Measurements from ENCODE around the gene NOS2. TPM values are rescaled to one million over a fixed set of nuclear protein-coding genes. Genes with fewer than 3 reads are reported as not detected.

The NOS2 gene
- total and polyA plus RNA-seq, 7 donors: 0.16 to 94.0 (median 2.2) TPM; not detected in 1

DNA sequence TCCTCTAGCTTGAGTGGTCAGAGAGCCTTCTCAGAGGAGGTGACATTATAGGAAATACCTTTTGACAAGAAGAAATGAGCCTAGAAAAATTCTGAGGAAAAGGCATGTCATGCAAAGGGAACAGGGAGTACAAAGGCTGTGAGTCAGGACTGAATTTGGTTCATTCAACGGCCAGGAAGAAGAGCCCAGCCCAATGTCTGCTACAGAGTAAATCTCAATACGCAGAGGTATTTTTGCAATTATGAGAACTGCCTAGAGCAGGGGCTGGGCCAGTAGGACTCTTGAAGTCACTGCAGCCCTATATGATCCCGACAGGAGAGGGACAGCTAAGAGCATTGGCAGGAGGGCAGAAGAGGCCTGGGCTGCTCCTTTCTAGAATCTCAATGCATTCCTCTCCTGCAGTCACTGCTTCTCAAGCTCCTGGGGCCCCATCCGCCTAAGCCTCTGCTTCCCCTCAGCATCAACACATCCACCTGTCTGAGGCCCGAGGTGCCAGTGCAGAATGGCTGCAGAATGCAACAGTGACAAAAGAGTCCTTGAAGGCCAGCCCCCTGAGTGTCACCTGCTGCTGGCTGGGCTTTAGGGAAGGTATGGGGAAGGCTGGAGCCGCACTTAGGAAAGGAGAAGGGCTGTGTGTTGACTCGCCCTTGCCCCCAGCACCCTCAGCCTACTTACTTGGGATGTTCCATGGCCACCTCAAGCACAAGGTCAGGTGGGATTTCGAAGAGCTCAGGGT is 20.1 kb downstream of the NOS2 start:
- Histone ChIP-seq H3K36me3 (no peaks in the 10 kb centered on the region), H3K9me3 (no peaks in the 10 kb centered on the region), H3K27ac (no peak overlapping the region), H3K4me3 (no peak overlapping the region), H3K4me1 (no peaks in the 10 kb centered on the region), H3K27me3 (no peaks in the 10 kb centered on the region)
- intact Hi-C loops (cut with DNase I): no loop called here
- WGBS, 2 donors: 82 to 90% methylated on average over 8 of the region's 8 CpGs
- no peak for DNase-seq
- TF ChIP-seq EP300 (IDR thresholded peaks at IDR 0.05): no peak
- TF ChIP-seq, protein P1, sequence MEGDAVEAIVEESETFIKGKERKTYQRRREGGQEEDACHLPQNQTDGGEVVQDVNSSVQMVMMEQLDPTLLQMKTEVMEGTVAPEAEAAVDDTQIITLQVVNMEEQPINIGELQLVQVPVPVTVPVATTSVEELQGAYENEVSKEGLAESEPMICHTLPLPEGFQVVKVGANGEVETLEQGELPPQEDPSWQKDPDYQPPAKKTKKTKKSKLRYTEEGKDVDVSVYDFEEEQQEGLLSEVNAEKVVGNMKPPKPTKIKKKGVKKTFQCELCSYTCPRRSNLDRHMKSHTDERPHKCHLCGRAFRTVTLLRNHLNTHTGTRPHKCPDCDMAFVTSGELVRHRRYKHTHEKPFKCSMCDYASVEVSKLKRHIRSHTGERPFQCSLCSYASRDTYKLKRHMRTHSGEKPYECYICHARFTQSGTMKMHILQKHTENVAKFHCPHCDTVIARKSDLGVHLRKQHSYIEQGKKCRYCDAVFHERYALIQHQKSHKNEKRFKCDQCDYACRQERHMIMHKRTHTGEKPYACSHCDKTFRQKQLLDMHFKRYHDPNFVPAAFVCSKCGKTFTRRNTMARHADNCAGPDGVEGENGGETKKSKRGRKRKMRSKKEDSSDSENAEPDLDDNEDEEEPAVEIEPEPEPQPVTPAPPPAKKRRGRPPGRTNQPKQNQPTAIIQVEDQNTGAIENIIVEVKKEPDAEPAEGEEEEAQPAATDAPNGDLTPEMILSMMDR (IDR thresholded peaks at IDR 0.05): no peak
- TF ChIP-seq POLR2A (IDR thresholded peaks at IDR 0.05): no peak
- no peak for TF ChIP-seq POLR2AphosphoS5 (IDR thresholded peaks at IDR 0.05)

DNA sequence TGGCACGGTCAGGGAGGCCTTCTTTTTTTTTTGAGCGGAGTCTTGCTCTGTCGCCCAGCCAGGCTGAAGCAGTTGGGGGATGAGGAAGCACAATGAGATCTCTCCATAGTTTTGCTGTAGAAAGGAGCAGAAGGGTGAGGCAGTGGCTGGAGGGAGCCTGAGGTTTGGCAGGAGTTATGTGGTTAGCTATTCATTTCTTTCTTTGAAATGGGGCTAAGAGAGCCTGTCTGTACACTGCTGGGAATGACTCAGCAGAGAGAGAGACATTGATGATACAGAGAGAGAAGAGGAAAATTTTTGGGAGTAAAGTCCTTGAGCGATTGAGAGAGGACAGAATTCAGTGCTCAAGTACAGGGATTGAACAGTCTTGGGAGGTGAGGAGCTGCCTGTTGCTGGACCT is 22.1 kb downstream of the NOS2 start:
- Histone ChIP-seq H3K9me3 (no peaks in the 10 kb centered on the region), H3K4me3 (no peak overlapping the region), H3K4me1 (no peaks in the 10 kb centered on the region), H3K36me3 (no peaks in the 10 kb centered on the region), H3K27me3 (no peaks in the 10 kb centered on the region), H3K27ac (no peak overlapping the region)
- intact Hi-C loops (cut with DNase I): no loop called here
- TF ChIP-seq EP300 (IDR thresholded peaks at IDR 0.05) (no peak), POLR2AphosphoS5 (IDR thresholded peaks at IDR 0.05) (no peak), POLR2A (IDR thresholded peaks at IDR 0.05) (no peak)
- TF ChIP-seq, protein P1 (IDR thresholded peaks at IDR 0.05): no peak
- DNase-seq: no peak
- 79 to 82% methylated on average over 4 of the region's 4 CpGs for WGBS, 2 donors

DNA sequence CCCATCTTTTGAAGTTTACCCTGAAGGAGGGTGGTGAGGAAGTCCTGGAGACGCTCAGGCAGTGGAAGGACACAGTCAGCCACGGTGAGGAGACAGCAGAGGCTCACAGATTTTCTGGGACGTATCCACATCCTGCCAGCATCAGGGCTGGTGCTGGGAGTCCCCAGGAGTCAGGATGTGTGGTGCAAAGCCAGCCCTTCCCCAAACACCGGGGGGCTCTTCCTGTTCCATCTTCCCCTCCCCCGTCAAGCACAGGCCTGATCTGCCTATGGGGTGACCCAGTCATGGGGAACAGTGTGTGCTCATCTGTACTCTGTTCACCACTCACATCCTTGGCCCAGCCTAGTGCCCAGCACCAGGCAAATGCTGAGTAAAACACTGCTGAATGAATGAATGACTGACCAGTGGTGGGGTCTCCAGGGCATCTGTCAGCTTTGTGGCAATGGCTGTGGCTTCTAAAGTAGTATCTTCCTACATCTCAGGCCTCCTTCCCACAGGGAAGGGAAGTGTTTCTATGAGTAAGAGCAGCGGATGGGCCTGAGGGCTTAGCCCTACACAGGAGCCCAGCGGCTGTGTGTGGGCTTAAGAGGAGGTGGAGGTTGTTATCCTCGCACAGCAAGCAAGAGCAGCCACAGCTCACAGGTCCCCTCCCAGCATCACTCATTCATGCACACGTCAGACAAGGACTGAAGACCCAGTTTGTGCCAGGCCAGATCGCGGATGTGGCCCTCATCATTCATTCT is 23.3 kb downstream of the NOS2 start:
- Histone ChIP-seq H3K27ac (no peak overlapping the region), H3K36me3 (no peaks in the 10 kb centered on the region), H3K4me3 (no peak overlapping the region), H3K9me3 (no peaks in the 10 kb centered on the region), H3K4me1 (no peaks in the 10 kb centered on the region), H3K27me3 (no peaks in the 10 kb centered on the region)
- 77 to 82% methylated on average over 11 of the region's 11 CpGs for WGBS, 2 donors
- TF ChIP-seq, protein P1 (IDR thresholded peaks at IDR 0.05): no peak
- TF ChIP-seq EP300 (IDR thresholded peaks at IDR 0.05) (no peak), POLR2A (IDR thresholded peaks at IDR 0.05) (no peak), POLR2AphosphoS5 (IDR thresholded peaks at IDR 0.05) (no peak)
- intact Hi-C loops (cut with DNase I): no loop called here
- no peak for DNase-seq

DNA sequence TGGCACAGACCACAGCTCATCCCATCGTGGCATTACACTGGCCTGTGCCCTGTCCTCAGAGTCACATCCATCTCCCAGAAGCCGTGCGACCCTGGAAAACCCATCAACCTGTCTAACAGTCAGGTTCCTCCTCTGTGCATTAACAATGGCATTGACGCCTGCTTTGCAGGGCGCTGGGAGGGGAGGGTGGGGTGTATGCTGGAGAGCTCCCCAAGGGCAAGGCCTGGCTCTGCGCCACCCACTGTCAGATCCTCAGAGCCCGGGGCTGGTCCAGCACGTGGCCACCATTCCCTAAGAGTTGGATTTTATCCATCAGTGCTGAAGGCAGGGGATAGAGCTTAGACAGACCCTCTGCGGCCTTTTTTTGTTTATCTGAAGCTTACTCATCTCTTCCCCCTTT is 28.7 kb downstream of the NOS2 start:
- H3K9me3 ChIP-seq: no peaks in the 10 kb centered on the region
- H3K27me3 ChIP-seq: no peaks in the 10 kb centered on the region
- DNase-seq: no peak
- H3K4me1 ChIP-seq: no peaks in the 10 kb centered on the region
- no peak overlapping the region for H3K4me3 ChIP-seq
- H3K36me3 ChIP-seq: no peaks in the 10 kb centered on the region
- 83 to 84% methylated on average over 9 of the region's 9 CpGs for WGBS, 2 donors
- intact Hi-C loops (cut with DNase I): no loop called here
- H3K27ac ChIP-seq: no peak overlapping the region
- TF ChIP-seq, protein P1 (IDR thresholded peaks at IDR 0.05): no peak
- TF ChIP-seq POLR2AphosphoS5 (IDR thresholded peaks at IDR 0.05) (no peak), POLR2A (IDR thresholded peaks at IDR 0.05) (no peak), EP300 (IDR thresholded peaks at IDR 0.05) (no peak)
